NB4 (cell line): ENCODE measurements around the gene ERBIN.

Experiments
- DNase-seq: peaks from one replicate; pipeline ENCODE4 v3.0.0; 2010; ENCODE audit warnings: low read depth
- H3K4me3 ChIP-seq: one replicate; pipeline ENCODE4 v1.5.1; 2011; ENCODE audit warnings: mild to moderate bottlenecking, low read depth, low read length, moderate library complexity
- MYC ChIP-seq: IDR thresholded peaks from 2 replicates; pipeline ENCODE4 v1.6.1; 2011; ENCODE audit warnings: low read depth, low read length
- POLR2A ChIP-seq: IDR thresholded peaks from 2 replicates; pipeline ENCODE4 v1.6.1; 2011; ENCODE audit warnings: mild to moderate bottlenecking; ENCODE audit not compliant: insufficient read length; ENCODE audit errors: extremely low read depth
- TF ChIP-seq, protein P1 (sequence below): IDR thresholded peaks from 2 replicates; pipeline ENCODE4 v1.6.1; 2011; ENCODE audit warnings: low read depth, low read length
- TF ChIP-seq, protein P2 (sequence below): IDR thresholded peaks from one replicate; pipeline ENCODE4 v1.5.1; 2012; ENCODE audit warnings: low read depth, low read length

ERBIN gene

DNA sequence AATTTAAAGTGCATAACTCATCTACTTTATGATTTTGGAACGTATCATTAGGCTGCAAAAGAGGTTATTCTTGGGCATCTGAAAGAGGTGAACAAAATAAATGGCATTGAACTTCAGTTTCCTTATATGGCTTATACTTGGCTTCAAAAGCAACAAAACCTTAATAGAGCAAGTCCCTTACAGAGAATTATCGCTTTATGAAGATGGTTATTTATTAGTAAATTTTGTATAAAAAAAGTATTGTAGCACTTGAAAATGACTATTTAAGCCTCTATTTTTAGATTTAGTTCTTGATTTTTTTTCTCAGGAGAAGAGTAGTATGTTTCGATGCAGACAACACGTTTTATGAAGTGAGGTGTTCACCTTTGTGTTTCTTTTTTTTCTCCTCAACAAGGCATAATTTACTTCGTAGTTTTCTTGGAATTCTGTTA is 2.0 kb downstream of the ERBIN start:
- peak overlapping the region; percentile 80 for H3K4me3 ChIP-seq
- no peak for TF ChIP-seq POLR2A
- TF ChIP-seq, protein P1, sequence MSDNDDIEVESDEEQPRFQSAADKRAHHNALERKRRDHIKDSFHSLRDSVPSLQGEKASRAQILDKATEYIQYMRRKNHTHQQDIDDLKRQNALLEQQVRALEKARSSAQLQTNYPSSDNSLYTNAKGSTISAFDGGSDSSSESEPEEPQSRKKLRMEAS: no peak
- TF ChIP-seq, protein P2, sequence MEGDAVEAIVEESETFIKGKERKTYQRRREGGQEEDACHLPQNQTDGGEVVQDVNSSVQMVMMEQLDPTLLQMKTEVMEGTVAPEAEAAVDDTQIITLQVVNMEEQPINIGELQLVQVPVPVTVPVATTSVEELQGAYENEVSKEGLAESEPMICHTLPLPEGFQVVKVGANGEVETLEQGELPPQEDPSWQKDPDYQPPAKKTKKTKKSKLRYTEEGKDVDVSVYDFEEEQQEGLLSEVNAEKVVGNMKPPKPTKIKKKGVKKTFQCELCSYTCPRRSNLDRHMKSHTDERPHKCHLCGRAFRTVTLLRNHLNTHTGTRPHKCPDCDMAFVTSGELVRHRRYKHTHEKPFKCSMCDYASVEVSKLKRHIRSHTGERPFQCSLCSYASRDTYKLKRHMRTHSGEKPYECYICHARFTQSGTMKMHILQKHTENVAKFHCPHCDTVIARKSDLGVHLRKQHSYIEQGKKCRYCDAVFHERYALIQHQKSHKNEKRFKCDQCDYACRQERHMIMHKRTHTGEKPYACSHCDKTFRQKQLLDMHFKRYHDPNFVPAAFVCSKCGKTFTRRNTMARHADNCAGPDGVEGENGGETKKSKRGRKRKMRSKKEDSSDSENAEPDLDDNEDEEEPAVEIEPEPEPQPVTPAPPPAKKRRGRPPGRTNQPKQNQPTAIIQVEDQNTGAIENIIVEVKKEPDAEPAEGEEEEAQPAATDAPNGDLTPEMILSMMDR: no peak
- TF ChIP-seq MYC: no peak
- DNase-seq: no peak

DNA sequence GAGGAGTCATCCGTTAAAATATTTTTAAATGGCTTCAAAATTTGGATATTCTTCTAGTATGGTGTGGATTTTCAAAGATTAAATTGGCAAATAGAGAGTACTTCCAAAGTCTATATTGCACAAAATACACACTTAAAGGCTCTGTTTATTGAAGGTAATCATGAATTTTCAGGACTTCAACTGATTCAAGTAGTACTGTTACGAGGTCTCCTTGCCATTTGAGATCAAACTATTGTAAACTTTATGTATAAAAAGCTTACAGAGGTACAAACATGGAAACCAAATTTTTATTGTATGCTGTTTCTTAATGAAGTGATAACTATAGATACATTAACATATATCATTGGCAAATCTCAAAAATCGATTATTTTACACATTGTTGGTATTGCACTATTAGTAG is 2.5 kb downstream of the ERBIN start:
- TF ChIP-seq POLR2A (no peak), MYC (no peak)
- TF ChIP-seq, protein P1: no peak
- TF ChIP-seq, protein P2: no peak
- DNase-seq: no peak
- H3K4me3 ChIP-seq: peak overlapping the region; percentile 80

DNA sequence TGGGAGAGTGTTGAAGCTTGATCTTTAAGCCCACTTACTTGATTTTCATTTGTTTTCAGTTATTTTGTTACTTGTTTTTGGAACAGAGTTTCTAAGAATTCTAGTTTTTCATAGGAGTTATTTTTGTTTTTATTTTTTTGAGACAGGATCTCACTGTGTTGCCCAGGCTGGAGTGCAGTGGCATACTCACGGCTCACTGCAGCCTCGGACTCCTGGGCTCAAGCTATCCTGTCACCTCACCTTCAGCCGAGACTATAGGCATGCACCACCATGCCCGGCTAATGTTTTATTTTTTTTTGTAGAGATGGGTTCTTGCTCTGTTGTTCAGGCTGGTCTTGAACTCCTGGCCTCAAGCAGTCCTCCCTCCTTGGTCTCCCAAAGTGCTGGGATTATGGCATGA is 6.3 kb downstream of the ERBIN start:
- no peak overlapping the region for H3K4me3 ChIP-seq
- TF ChIP-seq, protein P1: no peak
- TF ChIP-seq MYC: no peak

DNA sequence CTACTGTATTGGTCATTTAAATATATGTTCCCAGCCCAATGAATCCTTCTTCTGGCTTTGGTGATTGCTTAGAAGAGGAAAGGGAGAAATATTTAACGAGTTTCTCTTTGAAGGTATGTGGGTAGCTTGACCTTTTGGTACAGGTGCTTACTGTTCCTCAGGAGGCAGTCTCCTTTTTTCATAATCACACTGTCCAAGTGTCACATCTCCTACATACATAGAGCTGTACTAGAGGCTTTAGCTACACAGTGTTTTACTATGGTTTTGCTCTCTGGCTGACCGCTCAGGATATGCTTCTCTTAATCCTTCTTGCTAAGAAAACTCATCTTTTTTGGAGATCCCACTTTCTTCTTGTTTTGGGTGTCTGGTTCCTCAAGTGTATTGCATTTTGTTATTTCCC is 6.9 kb downstream of the ERBIN start:
- no peak overlapping the region for H3K4me3 ChIP-seq
- TF ChIP-seq, protein P2: no peak
- no peak for TF ChIP-seq POLR2A
- TF ChIP-seq, protein P1: no peak
- TF ChIP-seq MYC: no peak
- no peak for DNase-seq

More for the DNA sequence above, 6.3 kb downstream of the ERBIN start:
- no peak for DNase-seq

DNA sequence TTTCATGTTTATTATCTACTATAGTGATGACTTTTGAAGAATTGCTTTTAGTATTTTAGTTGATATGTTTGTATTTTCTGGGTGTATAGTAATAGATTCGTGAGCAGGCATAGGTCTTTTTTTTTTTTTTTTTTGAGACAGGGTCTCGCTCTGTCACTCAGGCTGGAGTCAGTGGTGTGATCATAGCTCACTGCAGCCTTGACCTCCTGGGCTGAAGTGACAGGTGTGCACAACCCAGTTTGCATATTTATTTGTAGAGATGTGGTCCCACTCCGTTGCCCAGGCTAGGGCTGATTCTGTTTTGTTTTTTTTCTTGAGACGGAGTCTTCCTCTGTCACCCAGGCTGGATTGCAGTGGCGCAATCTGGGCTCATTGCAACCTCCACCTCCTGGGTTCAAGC is 11.9 kb downstream of the ERBIN start:
- H3K4me3 ChIP-seq: no peak overlapping the region
- no peak for DNase-seq
- TF ChIP-seq, protein P2: no peak
- TF ChIP-seq, protein P1: no peak
- no peak for TF ChIP-seq POLR2A
- no peak for TF ChIP-seq MYC

DNA sequence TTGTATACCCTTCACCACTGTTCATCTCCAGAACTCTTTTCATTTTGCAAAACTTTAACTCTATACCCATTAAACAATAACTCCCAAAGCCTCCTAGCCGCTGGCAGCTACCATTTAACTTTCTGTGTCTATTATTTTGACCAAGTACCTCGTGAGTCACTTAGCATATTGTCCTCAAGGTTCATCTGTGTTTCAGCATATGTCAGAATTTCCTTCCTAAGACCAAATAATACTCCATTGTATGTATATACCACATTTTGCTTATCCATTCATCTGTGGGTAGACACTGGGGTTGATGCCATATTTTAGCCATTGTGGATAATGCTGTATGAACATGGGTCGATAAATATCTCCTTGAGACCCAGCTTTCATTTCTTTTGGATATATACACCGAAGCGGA is 17.4 kb downstream of the ERBIN start:
- H3K4me3 ChIP-seq: no peak overlapping the region
- no peak for DNase-seq
- TF ChIP-seq MYC (no peak), POLR2A (no peak)
- TF ChIP-seq, protein P1: no peak
- TF ChIP-seq, protein P2: no peak
